M059J (cell line): Measurements from ENCODE around the gene MATCAP1. TPM values are rescaled to one million over a fixed set of nuclear protein-coding genes. Genes with fewer than 3 reads are reported as not detected.

ENCODE experiments used
- DNase-seq: peaks from one replicate; pipeline ENCODE4 v3.0.0-alpha.2; 2012; ENCODE audit warnings: low read depth
- total RNA-seq: library from RNA; depleted of rRNA; stranded (reverse); fragments of >200 nt; shearing (Covaris generic); gene quantifications from 2 replicates; pipeline ENCODE4 v1.2.3, GENCODE V29; 2014

Gene MATCAP1
- total RNA-seq, 1 experiment from 2014 or later, result 7.7 TPM

- no peak for DNase-seq
These were observed 26.5 kb downstream of the MATCAP1 start for GRCh38 chr16:67157106-67157748.

- DNase-seq, result no peak
These were observed 27.5 kb downstream of the MATCAP1 start for GRCh38 chr16:67156143-67156844.

GRCh38 chr16:67155295-67156142 is 28.2 kb downstream of the MATCAP1 start:
- DNase-seq, result peak; percentile 63

DNA sequence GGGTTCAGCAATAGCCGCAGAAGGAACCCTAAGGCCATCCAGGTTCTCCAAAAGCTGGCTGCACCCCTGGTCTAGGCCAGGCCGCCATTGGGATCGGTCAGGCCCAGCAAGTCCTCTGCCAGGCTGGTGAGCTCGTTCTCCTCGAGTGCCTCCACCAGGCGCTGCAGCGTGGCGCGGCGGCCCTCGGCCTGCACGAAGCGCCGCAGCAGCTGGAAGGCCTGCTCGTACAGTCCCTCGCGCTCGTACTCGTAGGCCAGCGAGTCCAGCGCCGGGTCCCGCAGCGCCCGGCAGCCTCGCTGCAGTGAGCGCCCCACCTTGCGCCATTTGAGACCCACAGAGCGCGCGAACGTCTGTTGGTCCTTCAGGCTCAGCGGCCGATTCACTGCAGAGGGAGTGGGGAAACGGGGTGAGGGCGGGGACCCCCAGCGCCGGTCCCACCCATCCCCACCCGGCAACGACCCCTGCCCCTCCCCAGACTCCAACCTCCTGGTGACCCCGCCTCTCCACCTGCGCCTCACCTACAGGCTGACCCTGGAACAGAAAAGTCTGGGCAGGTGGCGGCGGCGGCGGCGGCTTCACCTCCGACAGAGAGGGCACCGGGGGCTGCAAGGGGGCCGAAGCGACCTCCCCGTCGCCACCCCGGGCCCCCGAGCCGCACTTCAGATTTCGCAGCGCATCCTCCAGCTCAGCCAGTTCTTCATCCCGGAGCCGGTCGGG is 29.0 kb downstream of the MATCAP1 start:
- no peak for DNase-seq

GRCh38 chr16:67151431-67152097 is 32.2 kb downstream of the MATCAP1 start:
- DNase-seq, result no peak

DNA sequence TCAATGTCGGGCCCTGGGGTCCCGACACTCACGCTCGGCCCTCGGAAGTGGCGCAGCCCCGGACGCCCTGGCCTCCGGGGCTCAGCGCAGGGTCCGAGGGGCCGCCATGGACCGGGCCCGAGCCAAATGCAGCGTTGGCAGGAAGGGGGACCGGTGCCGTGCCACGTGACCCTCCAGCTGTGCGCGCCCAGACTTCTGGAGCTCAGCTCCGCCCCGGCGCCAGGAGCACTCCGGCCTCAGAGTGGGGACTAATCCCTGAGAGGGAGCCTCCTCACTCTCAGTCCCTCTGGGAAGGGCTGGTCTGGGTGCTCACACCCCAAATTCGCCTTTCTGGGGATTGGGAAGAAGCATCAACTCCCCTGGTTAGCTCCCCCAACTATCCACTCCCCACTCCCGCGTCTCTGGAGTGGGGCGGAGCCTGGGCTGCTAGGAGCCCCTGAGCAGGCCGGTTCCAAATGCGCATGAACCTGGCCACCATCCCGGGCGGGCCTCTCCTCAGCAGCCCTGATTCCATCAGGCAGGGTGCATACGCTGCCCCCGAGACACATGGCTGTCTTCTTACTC is 32.8 kb downstream of the MATCAP1 start, which contains the start of gene B3GNT9:
B3GNT9 (minus strand) TSS at position 166 of the 564 bp plus-strand sequence. CDS start 513 bp downstream, outside the sequence.
- DNase-seq, result peak; percentile 81

- no peak for DNase-seq
These were observed 33.5 kb downstream of the MATCAP1 start for GRCh38 chr16:67150047-67150832.

DNA sequence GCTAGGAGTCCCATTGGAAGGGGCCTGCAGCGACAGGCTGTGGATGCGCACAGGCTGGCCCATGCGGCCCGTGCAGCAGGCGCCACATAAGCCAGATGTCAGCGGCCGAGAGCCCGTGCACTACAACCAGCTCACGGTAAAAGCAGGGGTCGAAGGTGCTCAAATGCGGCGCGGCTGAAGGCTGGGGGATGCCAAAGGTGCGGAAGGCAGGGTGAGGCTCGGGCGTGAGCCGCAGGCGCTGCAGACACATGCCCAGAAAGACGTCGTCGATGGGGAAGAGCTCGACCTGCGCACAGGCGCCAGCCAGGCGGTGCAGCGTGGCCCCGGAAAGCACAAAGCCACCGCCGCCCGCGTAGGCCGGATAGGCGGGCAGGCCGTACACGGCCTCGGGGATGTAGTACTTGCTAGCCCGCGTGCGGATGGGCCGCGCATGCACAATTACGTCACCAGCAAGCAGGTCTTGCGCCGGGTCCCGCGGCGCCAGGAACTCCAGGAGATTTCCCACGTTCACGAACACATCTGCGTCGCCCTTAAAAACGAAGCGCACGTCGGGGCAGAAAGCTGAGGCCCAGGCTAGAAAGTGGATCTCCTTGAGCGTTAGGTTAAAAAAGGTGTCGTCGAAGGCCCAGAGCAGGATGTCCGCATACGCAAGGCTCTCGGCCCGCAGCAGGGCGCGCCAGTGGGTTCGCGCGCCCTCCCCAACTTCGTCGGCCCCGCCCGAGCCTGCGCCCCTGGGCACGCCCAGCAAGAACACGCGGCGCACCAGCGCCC is 34.3 kb downstream of the MATCAP1 start:
- no peak for DNase-seq

GRCh38 chr16:67148656-67149275 is 35.0 kb downstream of the MATCAP1 start:
- DNase-seq, result no peak

- DNase-seq, result no peak
These were observed 35.5 kb downstream of the MATCAP1 start for GRCh38 chr16:67148221-67148620.

- DNase-seq, result no peak
These were observed 36.2 kb downstream of the MATCAP1 start for GRCh38 chr16:67147437-67148140.

DNA sequence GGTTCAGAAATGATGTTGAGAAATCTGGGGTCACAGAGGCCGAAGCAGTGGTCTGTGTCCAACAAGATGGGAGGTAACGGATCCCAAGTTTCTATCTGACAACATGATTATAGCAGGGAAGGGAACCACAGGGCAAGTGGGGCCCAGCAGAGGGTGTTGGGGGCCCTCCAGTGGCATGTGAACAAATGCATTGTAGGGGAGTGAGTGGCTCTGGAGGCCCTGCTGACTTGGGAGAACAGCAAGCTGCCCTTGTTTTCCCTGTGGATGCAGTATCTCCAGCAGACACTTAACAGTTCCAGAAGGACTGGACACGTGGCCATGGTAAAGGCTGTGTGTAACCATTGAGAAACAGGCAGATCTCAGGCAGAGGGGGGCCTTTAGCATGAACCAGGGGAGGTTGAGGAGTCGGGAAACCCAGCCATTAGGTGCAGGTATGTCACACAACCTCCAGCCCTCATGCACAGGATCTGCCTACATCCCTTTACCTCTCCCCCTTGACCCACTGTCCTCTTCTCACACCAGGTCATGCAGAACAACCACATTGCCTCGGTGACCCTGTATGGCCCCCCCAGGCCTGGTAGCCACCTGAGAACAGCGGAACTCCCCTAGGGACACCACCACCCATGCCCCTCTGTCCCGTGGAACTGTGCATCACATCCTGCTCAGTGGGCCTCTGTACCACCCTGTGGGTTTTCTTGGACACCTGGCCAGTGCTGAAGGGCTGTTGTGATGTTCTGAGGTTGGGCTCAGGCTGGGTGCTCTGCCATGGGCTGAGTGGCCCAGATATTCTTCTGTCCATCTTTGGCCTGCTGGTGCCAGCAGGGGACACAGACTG is 37.0 kb downstream of the MATCAP1 start:
- DNase-seq, result peak; percentile 41

GRCh38 chr16:67145746-67146145 is 38.0 kb downstream of the MATCAP1 start:
- DNase-seq, result no peak

DNA sequence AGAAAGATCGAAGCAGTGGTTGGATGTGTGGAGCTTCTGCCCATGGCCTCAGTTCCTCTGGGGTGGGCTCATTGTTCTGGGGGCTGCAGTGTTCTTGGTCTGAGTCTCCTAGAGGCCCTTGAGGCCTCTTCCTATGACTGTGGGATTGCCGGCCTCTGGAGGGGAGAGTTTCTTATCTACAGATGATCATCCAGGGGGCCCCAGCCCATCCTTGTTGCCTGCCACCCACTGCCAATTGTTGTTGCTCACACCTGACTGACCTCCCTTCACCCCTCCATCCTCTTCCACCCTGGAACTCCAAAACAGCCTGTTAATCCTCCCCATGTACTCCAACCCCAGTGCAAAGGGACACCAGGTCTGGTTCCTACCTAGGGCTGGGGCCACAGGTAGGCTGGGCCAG is 38.8 kb downstream of the MATCAP1 start:
- DNase-seq, result no peak

GRCh38 chr16:67142342-67142741 is 41.4 kb downstream of the MATCAP1 start:
- no peak for DNase-seq

DNA sequence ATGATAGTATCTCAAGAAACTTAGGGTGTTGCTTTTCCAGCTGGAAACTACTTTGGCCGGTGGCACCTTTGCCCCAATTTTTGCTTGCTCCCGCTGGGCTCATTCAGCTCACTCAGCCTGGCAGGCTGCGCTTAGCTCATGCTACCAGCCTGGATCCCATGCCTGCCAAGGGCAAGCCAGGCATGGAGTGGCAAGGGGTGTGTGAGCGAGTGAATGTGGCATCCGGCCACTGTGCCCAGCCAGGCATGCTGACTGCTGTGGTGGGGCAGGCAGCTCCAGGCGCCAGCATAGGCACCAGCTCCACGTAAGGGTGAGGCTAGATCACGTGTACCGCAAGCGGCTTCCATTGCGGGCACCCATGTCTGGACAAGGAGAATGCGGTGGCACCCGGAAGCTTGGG is 42.4 kb downstream of the MATCAP1 start:
- DNase-seq, result no peak

DNA sequence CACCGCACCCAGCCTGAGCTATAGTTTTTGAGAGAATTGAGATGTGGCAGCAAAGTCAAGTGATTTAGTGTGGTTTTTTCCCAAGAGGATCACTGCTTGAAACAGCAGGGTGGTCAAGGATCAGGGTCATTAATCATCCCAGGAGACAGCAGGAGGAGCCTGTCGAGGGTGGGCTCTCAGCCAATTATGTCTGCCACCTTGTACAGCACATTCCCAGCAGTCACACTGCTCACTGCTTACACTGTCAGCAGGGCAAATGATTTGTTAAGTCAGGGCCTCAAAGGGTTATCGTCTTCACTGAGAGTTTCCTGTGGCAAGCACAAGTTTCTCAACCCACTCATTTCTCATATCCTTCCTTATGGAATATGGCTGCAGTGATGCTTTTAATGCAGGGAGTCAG is 46.2 kb downstream of the MATCAP1 start:
- no peak for DNase-seq
